Activated CD8-positive, alpha-beta T cell treated with anti-CD3 and anti-CD28 coated beads for 36 hours (primary cell): Measurements from ENCODE around the gene HOXA5. TPM values are rescaled to one million over a fixed set of nuclear protein-coding genes. Genes with fewer than 3 reads are reported as not detected.

Experiments used
- ATAC-seq: fragments of 200-7000 bp; cut with Tn5 transposase; one replicate; pipeline ENCODE4 v1.10.0; 2021; ENCODE audit warnings: mild to moderate bottlenecking, moderate library complexity
- CTCF ChIA-PET: fragments of 350-600 bp; sonication (Branson Sonifier 250); formaldehyde crosslinking; loops from one replicate; lab custom pipeline; 2021; ENCODE audit warnings: antibody characterized with exemption; lab: Charles Lee
- POLR2A ChIA-PET: fragments of 350-600 bp; sonication (Branson Sonifier 250); formaldehyde crosslinking; loops from one replicate; lab custom pipeline; 2021; ENCODE audit warnings: antibody characterized with exemption; lab: Charles Lee
- DNase-seq: peaks from one replicate; pipeline ENCODE4 v3.0.0-alpha.2; 2020
- H3K27ac Mint-ChIP-seq: one replicate; pipeline ENCODE4 v1.8.0; 2021; ENCODE audit warnings: mild to moderate bottlenecking, mixed read lengths
- H3K27me3 Mint-ChIP-seq: one replicate; pipeline ENCODE4 v1.8.0; 2021; ENCODE audit warnings: mixed read lengths
- H3K36me3 Mint-ChIP-seq: one replicate; pipeline ENCODE4 v1.8.0; 2021; ENCODE audit warnings: low read depth, mixed read lengths
- H3K4me1 Mint-ChIP-seq: one replicate; pipeline ENCODE4 v1.8.0; 2021; ENCODE audit warnings: low read depth, mixed read lengths
- H3K4me3 Mint-ChIP-seq: one replicate; pipeline ENCODE4 v1.8.0; 2021; ENCODE audit warnings: mild to moderate bottlenecking, moderate library complexity, mixed read lengths
- H3K9me3 Mint-ChIP-seq: one replicate; pipeline ENCODE4 v1.8.0; 2021; ENCODE audit warnings: mixed read lengths
- intact Hi-C: fragments of 100-400 bp; cut with micrococcal nuclease; formaldehyde crosslinking; loops from one replicate; pipeline ENCODE4 v1.10.0; 2022
- total RNA-seq, 2 experiments: library from RNA; stranded (reverse); gene quantifications; one replicate each; pipeline ENCODE4 v1.2.3, GENCODE V29; 2021
- TF ChIP-seq, protein P1 (sequence below): fragments of 200-600 bp; IDR thresholded peaks from one replicate; pipeline ENCODE4 v1.8.0; 2022; ENCODE audit warnings: antibody characterized with exemption, mild to moderate bottlenecking

The HOXA5 gene
- total RNA-seq, 2 experiments from 2014 or later = not detected

DNA sequence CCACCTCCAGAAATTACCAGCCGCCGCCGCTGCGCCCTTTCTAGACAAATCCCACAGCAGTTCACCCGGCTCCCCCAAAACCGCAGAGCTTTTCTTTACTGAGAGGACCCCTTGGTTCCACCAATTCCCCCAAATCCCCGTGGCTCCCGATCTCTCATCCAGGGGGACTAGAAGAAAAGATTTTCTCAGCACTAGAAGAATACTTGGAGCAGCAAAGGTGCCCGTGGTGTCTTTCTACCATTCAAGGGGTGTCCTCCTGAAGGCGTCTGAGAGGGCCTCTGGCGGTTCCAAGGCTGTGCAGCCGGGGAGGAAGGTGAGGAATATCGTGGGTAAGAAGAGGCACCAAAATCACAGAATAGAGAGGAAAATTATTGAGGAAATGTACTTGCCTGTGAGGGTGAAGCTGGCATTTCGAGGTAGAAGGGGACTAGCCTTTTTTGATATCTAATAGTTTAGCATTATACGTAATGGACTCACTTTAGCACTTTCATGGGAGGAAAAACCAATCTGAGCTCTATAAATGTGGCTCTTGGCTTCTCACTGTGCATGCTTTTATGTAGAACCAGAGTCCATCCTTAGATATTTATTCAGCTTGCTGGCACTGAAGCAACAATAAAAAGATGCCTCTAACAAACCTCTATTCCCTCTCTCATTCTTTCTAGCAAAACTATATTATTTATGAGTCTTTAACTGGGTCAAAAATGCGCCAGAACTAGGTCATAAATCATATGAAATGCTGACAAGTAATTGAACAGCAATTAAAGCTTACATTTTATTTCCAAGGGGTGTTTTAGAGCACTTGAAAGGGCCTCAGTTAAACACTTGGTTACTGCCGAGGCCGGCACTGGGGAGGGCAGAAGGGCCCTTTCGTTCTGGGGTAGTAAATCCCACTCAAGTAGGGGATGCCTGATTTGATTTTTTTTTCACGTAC is 27.2 kb downstream of the HOXA5 start:
- intact Hi-C loops = no loop called here

GRCh38 chr7:27115221-27116026 is 28.1 kb downstream of the HOXA5 start:
- ATAC-seq = no peak
- Mint-ChIP-seq H3K36me3 (no peaks in the 10 kb centered on the region), H3K27ac (no peak overlapping the region), H3K27me3 (no peaks in the 10 kb centered on the region), H3K9me3 (no peaks in the 10 kb centered on the region), H3K4me1 (no peaks in the 10 kb centered on the region), H3K4me3 (no peak overlapping the region)
- DNase-seq = no peak
- ChIA-PET CTCF (no interaction called here), POLR2A (interaction anchor here (0.6 kb wide), 1 partner anchor 210 kb away, joined by 3 read pairs; no protein-coding TSS in a partner anchor)
- intact Hi-C loops = no loop called here
- TF ChIP-seq, protein P1, sequence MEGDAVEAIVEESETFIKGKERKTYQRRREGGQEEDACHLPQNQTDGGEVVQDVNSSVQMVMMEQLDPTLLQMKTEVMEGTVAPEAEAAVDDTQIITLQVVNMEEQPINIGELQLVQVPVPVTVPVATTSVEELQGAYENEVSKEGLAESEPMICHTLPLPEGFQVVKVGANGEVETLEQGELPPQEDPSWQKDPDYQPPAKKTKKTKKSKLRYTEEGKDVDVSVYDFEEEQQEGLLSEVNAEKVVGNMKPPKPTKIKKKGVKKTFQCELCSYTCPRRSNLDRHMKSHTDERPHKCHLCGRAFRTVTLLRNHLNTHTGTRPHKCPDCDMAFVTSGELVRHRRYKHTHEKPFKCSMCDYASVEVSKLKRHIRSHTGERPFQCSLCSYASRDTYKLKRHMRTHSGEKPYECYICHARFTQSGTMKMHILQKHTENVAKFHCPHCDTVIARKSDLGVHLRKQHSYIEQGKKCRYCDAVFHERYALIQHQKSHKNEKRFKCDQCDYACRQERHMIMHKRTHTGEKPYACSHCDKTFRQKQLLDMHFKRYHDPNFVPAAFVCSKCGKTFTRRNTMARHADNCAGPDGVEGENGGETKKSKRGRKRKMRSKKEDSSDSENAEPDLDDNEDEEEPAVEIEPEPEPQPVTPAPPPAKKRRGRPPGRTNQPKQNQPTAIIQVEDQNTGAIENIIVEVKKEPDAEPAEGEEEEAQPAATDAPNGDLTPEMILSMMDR = no peak

More for the DNA sequence above, 27.2 kb downstream of the HOXA5 start:
- TF ChIP-seq, protein P1 = no peak
- Mint-ChIP-seq H3K4me1 (no peaks in the 10 kb centered on the region), H3K9me3 (no peaks in the 10 kb centered on the region), H3K27me3 (no peaks in the 10 kb centered on the region), H3K36me3 (no peaks in the 10 kb centered on the region), H3K4me3 (no peak overlapping the region), H3K27ac (no peak overlapping the region)
- DNase-seq = no peak
- no peak for ATAC-seq
- ChIA-PET POLR2A (no interaction called here), CTCF (no interaction called here)

- DNase-seq (no peak), ATAC-seq (no peak)
- TF ChIP-seq, protein P1 = no peak
- no peak overlapping the region for H3K27ac Mint-ChIP-seq
- no peaks in the 10 kb centered on the region for H3K27me3 Mint-ChIP-seq
- H3K4me1 Mint-ChIP-seq = no peaks in the 10 kb centered on the region
- CTCF ChIA-PET = no interaction called here
- H3K36me3 Mint-ChIP-seq = no peaks in the 10 kb centered on the region
- H3K9me3 Mint-ChIP-seq = no peaks in the 10 kb centered on the region
- no peak overlapping the region for H3K4me3 Mint-ChIP-seq
- intact Hi-C loops = no loop called here
- POLR2A ChIA-PET = no interaction called here
Observed at GRCh38 chr7:27114881-27115220, 28.6 kb downstream of the HOXA5 start.

- no peaks in the 10 kb centered on the region for H3K27me3 Mint-ChIP-seq
- no peaks in the 10 kb centered on the region for H3K36me3 Mint-ChIP-seq
- no peaks in the 10 kb centered on the region for H3K9me3 Mint-ChIP-seq
- DNase-seq = no peak
- ChIA-PET POLR2A (no interaction called here), CTCF (no interaction called here)
- no peak overlapping the region for H3K4me3 Mint-ChIP-seq
- no peak for ATAC-seq
- no peak overlapping the region for H3K27ac Mint-ChIP-seq
- TF ChIP-seq, protein P1 = no peak
- H3K4me1 Mint-ChIP-seq = no peaks in the 10 kb centered on the region
- intact Hi-C loops = no loop called here
Observed at GRCh38 chr7:27113991-27114769, 29.3 kb downstream of the HOXA5 start.
